GM18951 (cell line): ENCODE measurements around the gene ESD.
"Not testable (repeated sequence)": the region's sequence is repeated elsewhere in the genome, so short reads cannot be mapped to it uniquely, and the experiment has no call there.

ENCODE experiments used
- POLR2A ChIP-seq: IDR thresholded peaks from 4 replicates; pipeline ENCODE4 v1.6.1; 2011; ENCODE audit warnings: mild to moderate bottlenecking; ENCODE audit not compliant: insufficient read length, insufficient read depth; ENCODE audit errors: extremely low read depth
- in situ Hi-C: fragments of 300-500 bp; cut with MboI; formaldehyde crosslinking; loops from one replicate; pipeline ENCODE4 v1.12.0; 2022; ENCODE audit warnings: low sequenced_read_pairs, mixed read lengths, inconsistent platforms; ENCODE audit not compliant: unreplicated experiment

Gene ESD

DNA sequence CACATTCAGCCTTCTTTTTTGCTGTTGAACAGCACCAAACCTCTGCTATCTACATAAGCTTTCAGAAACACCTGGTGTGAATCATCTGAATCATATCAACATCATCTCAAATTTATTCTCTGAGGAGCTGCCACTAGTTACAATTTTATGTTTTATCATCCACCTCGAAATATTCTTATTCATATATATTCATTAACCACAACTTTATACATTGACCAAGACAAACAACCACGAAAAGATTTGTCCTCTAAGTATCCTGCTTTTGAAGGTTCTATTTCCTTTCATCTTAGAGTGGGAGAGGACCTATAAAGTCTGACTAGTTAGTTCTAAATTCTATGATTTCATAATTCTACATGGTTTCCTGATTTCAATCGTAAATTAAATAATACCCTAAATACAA lies 18.9 kb downstream of the ESD start:
- in situ Hi-C loops = no loop called here
- TF ChIP-seq POLR2A = no peak

- in situ Hi-C loops = no loop called here
- TF ChIP-seq POLR2A = no peak
These were observed 21.4 kb downstream of the ESD start for GRCh38 chr13:46775385-46776107.

GRCh38 chr13:46773541-46773940 lies 23.4 kb downstream of the ESD start:
- TF ChIP-seq POLR2A = no peak
- in situ Hi-C loops = no loop called here

DNA sequence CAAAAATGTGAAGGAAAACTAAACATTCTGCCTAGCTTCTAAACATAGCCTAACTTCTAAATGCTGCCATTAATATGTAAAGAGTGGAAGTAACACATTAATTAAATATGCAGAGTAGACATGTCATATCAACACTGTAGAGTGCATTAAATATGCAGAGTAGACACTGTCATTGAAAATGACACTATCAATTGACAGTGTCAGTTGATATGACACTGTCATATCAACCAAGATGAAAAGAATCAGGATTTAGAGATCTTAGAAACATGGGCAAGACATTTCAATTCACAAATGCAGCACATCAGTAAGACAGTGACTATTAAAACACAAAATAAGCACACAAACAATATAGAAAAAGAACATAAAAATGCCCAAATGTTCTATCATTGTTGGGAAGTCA lies 25.3 kb downstream of the ESD start:
- TF ChIP-seq POLR2A = no peak
- in situ Hi-C loops = no loop called here

DNA sequence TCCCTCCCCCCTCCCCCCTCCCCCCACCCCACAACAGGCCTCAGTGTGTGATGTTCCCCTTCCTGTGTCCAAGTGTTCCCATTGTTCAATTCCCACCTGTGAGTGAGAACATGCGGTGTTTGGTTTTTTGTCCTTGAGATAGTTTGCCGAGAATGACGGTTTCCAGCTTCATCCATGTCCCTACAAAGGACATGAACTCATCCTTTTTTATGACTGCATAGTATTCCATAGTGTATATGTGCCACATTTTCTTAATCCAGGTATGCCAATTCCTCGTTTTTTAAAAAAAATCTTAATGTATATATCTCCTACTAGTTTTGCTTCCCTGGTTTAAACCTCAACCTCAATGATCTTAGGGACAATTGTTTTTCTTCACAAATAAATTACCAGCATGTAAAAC lies 27.0 kb downstream of the ESD start:
- in situ Hi-C loops = not testable (repeated sequence)

DNA sequence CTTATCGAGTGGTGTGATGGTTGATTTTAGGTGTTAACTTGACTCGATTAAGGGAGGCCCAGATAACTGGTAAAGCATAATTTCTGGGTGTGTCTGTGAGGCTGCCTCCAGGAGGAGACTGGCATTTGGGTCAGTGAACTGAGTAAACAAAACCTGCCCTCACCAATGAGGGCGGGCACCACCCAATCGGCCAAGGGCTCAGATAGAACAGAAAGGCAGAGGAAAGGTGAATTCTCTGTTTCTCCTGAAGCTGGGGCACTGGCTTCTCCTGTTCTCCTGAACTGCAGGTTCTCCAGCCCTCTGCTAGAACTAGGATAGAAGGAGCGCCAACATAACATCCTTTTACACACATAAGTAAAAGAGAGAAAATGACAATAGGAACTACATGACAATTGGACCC lies 35.1 kb downstream of the ESD start:
- in situ Hi-C loops = no loop called here
- TF ChIP-seq POLR2A = no peak

GRCh38 chr13:46761174-46761573 lies 35.8 kb downstream of the ESD start:
- in situ Hi-C loops = no loop called here
- no peak for TF ChIP-seq POLR2A

- no peak for TF ChIP-seq POLR2A
- in situ Hi-C loops = no loop called here
These were observed 37.1 kb downstream of the ESD start for GRCh38 chr13:46759846-46760245.

DNA sequence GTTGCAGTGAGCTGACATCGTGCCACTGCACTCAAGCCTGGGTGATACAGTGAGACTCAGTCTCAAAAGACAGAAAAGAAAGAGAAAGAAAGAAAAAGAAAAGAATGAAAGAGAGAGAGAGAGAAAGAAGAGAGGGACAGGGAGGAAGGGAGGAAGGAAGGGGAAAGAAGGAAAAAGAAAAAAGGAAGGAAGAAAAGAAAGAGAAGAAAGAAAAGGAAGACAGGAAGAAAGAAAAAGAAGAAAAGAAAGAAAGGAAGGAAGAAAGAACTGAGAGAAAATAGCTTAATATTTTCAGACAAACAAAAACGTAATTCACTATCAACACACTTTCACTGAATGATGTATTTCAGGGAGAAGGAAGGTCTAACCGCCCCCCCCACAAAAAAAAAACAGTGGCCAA lies 39.3 kb downstream of the ESD start:
- TF ChIP-seq POLR2A = no peak
- in situ Hi-C loops = no loop called here

DNA sequence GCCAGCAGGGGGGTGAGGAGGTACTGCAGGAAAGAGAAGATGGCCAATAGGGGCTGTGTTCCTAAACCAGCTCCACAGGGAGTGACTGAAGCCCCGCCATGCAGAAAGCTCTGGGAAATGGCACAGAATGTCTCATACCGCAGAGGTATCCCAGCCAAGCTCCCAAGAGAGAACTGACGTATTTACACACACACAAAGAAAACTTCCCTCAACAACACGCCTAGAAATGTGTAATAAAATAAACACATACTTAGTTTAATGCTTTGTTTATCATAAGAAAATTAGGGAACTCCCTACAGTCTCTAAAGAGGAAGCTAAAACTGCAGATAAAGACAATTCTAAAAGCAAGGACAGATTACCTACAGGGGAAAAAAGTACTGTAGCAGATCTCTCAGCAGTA lies 40.0 kb downstream of the ESD start:
- in situ Hi-C loops = no loop called here
- TF ChIP-seq POLR2A = no peak

GRCh38 chr13:46755508-46755907 lies 41.5 kb downstream of the ESD start:
- in situ Hi-C loops = not testable (repeated sequence)

- TF ChIP-seq POLR2A = no peak
- in situ Hi-C loops = no loop called here
These were observed 42.1 kb downstream of the ESD start for GRCh38 chr13:46754812-46755211.

- in situ Hi-C loops = no loop called here
- TF ChIP-seq POLR2A = no peak
These were observed 43.0 kb downstream of the ESD start for GRCh38 chr13:46753917-46754316.

DNA sequence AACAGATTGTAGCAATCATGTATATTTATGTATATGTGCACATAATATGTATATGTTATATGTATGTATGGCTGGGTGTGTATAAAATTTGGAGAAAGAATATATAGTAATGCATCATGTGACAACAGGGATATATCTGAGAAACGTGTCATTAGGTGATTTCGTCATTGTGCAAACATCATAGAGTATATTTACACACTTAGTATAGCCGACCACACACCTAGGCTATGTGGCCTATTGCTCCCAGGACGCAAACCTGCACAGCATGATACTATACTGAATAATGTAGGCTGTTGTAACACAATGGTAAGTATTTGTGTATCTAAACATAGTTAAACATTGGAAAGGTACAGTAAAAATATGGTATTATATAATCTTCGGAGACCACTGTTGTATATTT lies 43.8 kb downstream of the ESD start:
- TF ChIP-seq POLR2A = no peak
- in situ Hi-C loops = no loop called here
